Measurements from ENCODE around the gene KIF5C. TPM values are rescaled to one million over a fixed set of nuclear protein-coding genes. Genes with fewer than 3 reads are reported as not detected.
A peak's percentile ranks its signal among the peaks of the same experiment; 100 is the strongest.

KIF5C gene
- total RNA-seq, 1 experiment from 2014 or later = 1.6 TPM

GRCh38 chr2:148967056-148967455 lies 92.0 kb downstream of the KIF5C start:
- H3K36me3 ChIP-seq (ENCODE audit: control insufficient read depth, insufficient read depth, low read length) = no peaks in the 10 kb centered on the region
- no peaks in the 10 kb centered on the region for H3K9me3 ChIP-seq (ENCODE audit: control insufficient read depth, insufficient read depth, low read depth, low read length)
- no TSS peak for BruUV-seq (replicated peaks)
- TF ChIP-seq REST (IDR thresholded peaks at IDR 0.05; ENCODE audit: insufficient read depth in 1 of 2, low read depth in 2 of 2, low read length in 1 of 2) (no peak), TCF7L2 (IDR thresholded peaks at IDR 0.05; ENCODE audit: low read depth, low read length) (no peak), SIN3A (IDR thresholded peaks at IDR 0.05; ENCODE audit: borderline replicate concordance, insufficient read depth, low read depth, low read length) (no peak), POLR2AphosphoS5 (IDR thresholded peaks at IDR 0.05; ENCODE audit: low read depth, low read length) (no peak), CTCF (IDR thresholded peaks at IDR 0.05) (no peak)
- no peak for DNase-seq (ENCODE audit: low read depth, low spot score)
- H3K4me1 ChIP-seq (ENCODE audit: control insufficient read depth, insufficient read depth, low read length) = no peaks in the 10 kb centered on the region
- intact Hi-C loops (cut with micrococcal nuclease; ENCODE audit: unreplicated experiment) (no loop called here), in situ Hi-C loops (cut with HindIII; ENCODE audit: low pct_unique_long_range_greater_than_20kb, low sequenced_read_pairs) (no loop called here)
- CTCF ChIA-PET = interaction anchor here (0.6 kb wide), 1 partner anchor 12 kb away, joined by 4 read pairs; no protein-coding TSS in a partner anchor
- no peak overlapping the region for H3K4me3 ChIP-seq (ENCODE audit: low read depth in 2 of 2, low read length in 2 of 2)
- no peaks in the 10 kb centered on the region; the same call in 1 of the 2 replicates for H3K27me3 ChIP-seq (ENCODE audit: control insufficient read depth, insufficient read depth, low read length)
- H3K27ac ChIP-seq (ENCODE audit: low read length) = no peak overlapping the region
- POLR2A ChIA-PET = no interaction called here
- no peak for ATAC-seq

- peak; percentile 24; the same call in 1 of the 2 replicates for TF ChIP-seq CTCF (IDR thresholded peaks at IDR 0.05)
- no peak for TF ChIP-seq REST (IDR thresholded peaks at IDR 0.05; ENCODE audit: insufficient read depth in 1 of 2, low read depth in 2 of 2, low read length in 1 of 2)
- TF ChIP-seq TCF7L2 (IDR thresholded peaks at IDR 0.05; ENCODE audit: low read depth, low read length) = no peak
- TF ChIP-seq POLR2AphosphoS5 (IDR thresholded peaks at IDR 0.05; ENCODE audit: low read depth, low read length) = no peak
- TF ChIP-seq SIN3A (IDR thresholded peaks at IDR 0.05; ENCODE audit: borderline replicate concordance, insufficient read depth, low read depth, low read length) = no peak
- DNase-seq (ENCODE audit: low read depth, low spot score) = no peak
- ChIA-PET POLR2A (no interaction called here), CTCF (no interaction called here)
- H3K4me3 ChIP-seq (ENCODE audit: low read depth in 2 of 2, low read length in 2 of 2) = no peak overlapping the region
- no peak overlapping the region for H3K27ac ChIP-seq (ENCODE audit: low read length)
- ATAC-seq = no peak
- no peaks in the 10 kb centered on the region for H3K4me1 ChIP-seq (ENCODE audit: control insufficient read depth, insufficient read depth, low read length)
- intact Hi-C loops (cut with micrococcal nuclease; ENCODE audit: unreplicated experiment) (no loop called here), in situ Hi-C loops (cut with HindIII; ENCODE audit: low pct_unique_long_range_greater_than_20kb, low sequenced_read_pairs) (no loop called here)
- H3K36me3 ChIP-seq (ENCODE audit: control insufficient read depth, insufficient read depth, low read length) = no peaks in the 10 kb centered on the region
- no peaks in the 10 kb centered on the region for H3K9me3 ChIP-seq (ENCODE audit: control insufficient read depth, insufficient read depth, low read depth, low read length)
- no TSS peak for BruUV-seq (replicated peaks)
- no peaks in the 10 kb centered on the region; the same call in 1 of the 2 replicates for H3K27me3 ChIP-seq (ENCODE audit: control insufficient read depth, insufficient read depth, low read length)
These were observed 92.6 kb downstream of the KIF5C start for GRCh38 chr2:148967578-148967977.

All from Panc1 (cell line).